ENCODE measurements around the gene EIPR1.

EIPR1 gene

DNA sequence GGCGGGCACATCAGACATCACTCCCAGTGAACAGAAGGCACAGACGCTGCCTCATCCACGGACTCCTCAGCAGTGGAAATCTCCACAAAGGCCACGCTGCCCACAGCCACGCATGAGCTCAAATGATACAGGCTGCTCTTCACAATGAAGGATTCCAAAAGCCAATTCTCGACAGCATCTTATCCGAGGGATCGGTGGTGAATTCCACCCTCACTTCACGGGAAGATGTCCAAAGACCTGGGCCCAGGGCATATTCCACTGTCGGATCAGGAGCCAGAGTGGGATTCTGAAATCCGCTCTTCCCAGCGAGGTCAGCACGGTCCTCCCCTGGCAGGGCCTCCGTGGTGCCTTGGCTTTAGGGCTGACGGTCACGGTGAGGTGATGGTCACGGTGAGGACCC lies 55.8 kb downstream of the EIPR1 start:
- no peak overlapping the region for H2BK12ac ChIP-seq (ENCODE audit: low read length in 2 of 2)
- no peak overlapping the region for H3K14ac ChIP-seq (ENCODE audit: low read length in 2 of 2)
- H3K4ac ChIP-seq (ENCODE audit: low read depth in 1 of 2, low read length in 2 of 2), result no peak overlapping the region
- H3K23ac ChIP-seq (ENCODE audit: low read length in 2 of 2), result no peak overlapping the region
- no peak overlapping the region for H3K4me3 ChIP-seq (ENCODE audit: insufficient read depth in 1 of 2, low read depth in 1 of 2, low read length in 2 of 2)
- H3K79me1 ChIP-seq (replicated peaks; ENCODE audit: low read length, poor library complexity, severe bottlenecking), result peaks cover 76% of the 10 kb centered on the region
- no peak overlapping the region for H4K8ac ChIP-seq (ENCODE audit: low read length)
- no peak overlapping the region for H3K18ac ChIP-seq (ENCODE audit: low read depth in 1 of 2, low read length in 2 of 2)
- no peak overlapping the region for H2AK5ac ChIP-seq (ENCODE audit: low read length, severe bottlenecking)
- H2BK15ac ChIP-seq (ENCODE audit: low read depth, poor library complexity, severe bottlenecking), result no peak overlapping the region
- no peak for DNase-seq
- peaks cover 14 to 68% of the 10 kb centered on the region in 2 experiments for H3K36me3 ChIP-seq (ENCODE audit: control insufficient read depth in 1 of 2, insufficient read depth in 2 of 2, low read depth in 1 of 2, low read length in 2 of 2)
- H3K27me3 ChIP-seq (ENCODE audit: control insufficient read depth in 1 of 2, insufficient read depth in 1 of 2, low read length in 2 of 2), result no peaks in the 10 kb centered on the region
- no peak overlapping the region for H4K91ac ChIP-seq (ENCODE audit: low read length)
- H3K27ac ChIP-seq (ENCODE audit: low read length, poor library complexity, severe bottlenecking), result no peak overlapping the region
- no peak overlapping the region for H2AFZ ChIP-seq (ENCODE audit: low read depth, low read length)
- H3K9me3 ChIP-seq (ENCODE audit: control insufficient read depth, low read length), result no peaks in the 10 kb centered on the region
- H3K9ac ChIP-seq (ENCODE audit: low read length), result no peak overlapping the region
- H3K4me1 ChIP-seq (ENCODE audit: control insufficient read depth, insufficient read depth, low read depth, low read length), result peaks cover 9% of the 10 kb centered on the region
- no peak overlapping the region for H2BK120ac ChIP-seq (ENCODE audit: low read depth, low read length)
- H3K4me2 ChIP-seq (ENCODE audit: low read length, poor library complexity, severe bottlenecking), result no peak overlapping the region
- 96% methylated on average over 16 of the region's 17 CpGs for WGBS
- no peak overlapping the region for H2BK5ac ChIP-seq (ENCODE audit: low read depth, low read length, poor library complexity, severe bottlenecking)

DNA sequence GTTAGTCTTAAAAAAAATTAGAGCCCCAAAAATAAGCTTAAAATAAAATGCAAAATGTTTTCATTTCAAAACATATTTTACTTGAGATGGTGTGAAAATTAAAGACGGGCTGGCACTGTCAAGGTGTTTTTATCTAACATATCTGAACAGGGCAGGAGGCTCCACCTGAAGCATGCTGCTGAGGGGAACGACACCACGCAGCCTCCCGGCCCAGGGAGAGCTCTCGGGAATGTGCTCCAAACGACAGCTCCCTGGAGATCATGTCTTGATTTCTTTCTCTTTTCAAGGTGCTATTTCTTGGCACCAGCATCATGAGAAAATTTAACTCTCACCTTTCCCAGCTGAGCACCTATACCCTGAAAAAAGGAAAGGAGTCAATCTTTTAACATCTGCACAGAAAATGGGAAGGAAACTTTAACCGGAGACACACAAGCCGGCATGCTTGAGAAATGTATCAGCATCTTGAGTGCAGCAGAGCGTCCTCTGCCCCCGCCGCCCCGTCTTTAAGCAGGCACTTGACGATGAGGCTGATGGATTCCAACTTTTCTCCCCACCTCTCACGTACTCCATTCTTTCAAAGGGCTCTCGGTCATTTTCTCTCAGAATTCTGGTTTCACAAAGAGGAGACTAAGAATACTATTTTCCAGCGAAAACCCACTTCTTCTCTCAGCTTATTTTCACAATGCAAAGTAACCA lies 56.6 kb downstream of the EIPR1 start:
- Histone ChIP-seq H4K8ac (ENCODE audit: low read length) (no peak overlapping the region), H3K79me1 (replicated peaks; ENCODE audit: low read length, poor library complexity, severe bottlenecking) (peaks cover 76% of the 10 kb centered on the region), H2BK15ac (ENCODE audit: low read depth, poor library complexity, severe bottlenecking) (no peak overlapping the region), H3K27me3 (ENCODE audit: control insufficient read depth in 1 of 2, insufficient read depth in 1 of 2, low read length in 2 of 2) (no peaks in the 10 kb centered on the region), H2BK12ac (ENCODE audit: low read length in 2 of 2) (no peak overlapping the region), H3K4me3 (ENCODE audit: insufficient read depth in 1 of 2, low read depth in 1 of 2, low read length in 2 of 2) (no peak overlapping the region), H3K9me3 (ENCODE audit: control insufficient read depth, low read length) (no peaks in the 10 kb centered on the region), H3K4me1 (ENCODE audit: control insufficient read depth, insufficient read depth, low read depth, low read length) (peaks cover 9% of the 10 kb centered on the region), H4K91ac (ENCODE audit: low read length) (no peak overlapping the region), H3K27ac (ENCODE audit: low read length, poor library complexity, severe bottlenecking) (no peak overlapping the region), H2AK5ac (ENCODE audit: low read length, severe bottlenecking) (no peak overlapping the region), H3K23ac (ENCODE audit: low read length in 2 of 2) (no peak overlapping the region), H3K4me2 (ENCODE audit: low read length, poor library complexity, severe bottlenecking) (no peak overlapping the region), H2BK5ac (ENCODE audit: low read depth, low read length, poor library complexity, severe bottlenecking) (no peak overlapping the region), H3K36me3 (ENCODE audit: control insufficient read depth in 1 of 2, insufficient read depth in 2 of 2, low read depth in 1 of 2, low read length in 2 of 2) (peaks cover 14 to 69% of the 10 kb centered on the region in 2 experiments), H3K14ac (ENCODE audit: low read length in 2 of 2) (no peak overlapping the region), H3K18ac (ENCODE audit: low read depth in 1 of 2, low read length in 2 of 2) (no peak overlapping the region), H3K9ac (ENCODE audit: low read length) (no peak overlapping the region), H2AFZ (ENCODE audit: low read depth, low read length) (no peak overlapping the region), H2BK120ac (ENCODE audit: low read depth, low read length) (no peak overlapping the region), H3K4ac (ENCODE audit: low read depth in 1 of 2, low read length in 2 of 2) (no peak overlapping the region)
- no peak for DNase-seq
- 85% methylated on average over 16 of the region's 16 CpGs for WGBS

DNA sequence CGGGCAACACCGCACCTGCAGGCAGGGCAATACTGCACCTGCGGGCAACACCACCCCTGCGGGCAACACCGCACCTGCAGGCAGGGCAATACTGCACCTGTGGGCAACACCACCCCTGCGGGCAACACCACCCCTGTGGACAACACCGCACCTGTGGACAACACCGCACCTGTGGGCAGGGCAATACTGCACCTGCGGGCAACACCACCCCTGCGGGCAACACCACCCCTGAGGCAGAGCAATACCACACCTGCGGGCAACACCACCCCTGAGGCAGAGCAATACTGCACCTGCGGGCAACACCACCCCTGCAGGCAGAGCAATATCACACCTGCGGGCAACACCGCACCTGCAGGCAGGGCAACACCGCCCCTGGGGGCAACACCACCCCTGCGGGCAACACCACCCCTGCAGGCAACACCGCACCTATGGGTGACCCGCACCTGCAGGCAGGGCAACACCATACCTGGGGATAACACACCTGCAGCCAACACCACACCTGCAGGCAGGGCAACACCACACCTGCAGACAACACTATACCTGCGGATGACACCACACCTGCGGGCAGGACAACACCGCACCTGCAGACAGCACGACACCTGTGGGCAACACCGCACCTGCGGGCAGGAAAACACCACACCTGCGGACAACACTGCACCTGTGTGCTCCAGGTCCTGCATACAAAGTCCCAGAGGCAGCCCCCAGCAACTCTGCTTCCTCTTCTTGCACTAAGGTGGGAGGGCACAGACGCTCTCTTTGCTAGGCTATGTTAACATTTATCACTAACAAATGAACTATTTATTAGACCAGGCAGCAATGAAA lies 57.7 kb downstream of the EIPR1 start:
- Histone ChIP-seq H3K4me3 (ENCODE audit: insufficient read depth in 1 of 2, low read depth in 1 of 2, low read length in 2 of 2) (no peak overlapping the region), H4K8ac (ENCODE audit: low read length) (no peak overlapping the region), H3K9ac (ENCODE audit: low read length) (no peak overlapping the region), H3K9me3 (ENCODE audit: control insufficient read depth, low read length) (no peaks in the 10 kb centered on the region), H2AK5ac (ENCODE audit: low read length, severe bottlenecking) (no peak overlapping the region), H2BK12ac (ENCODE audit: low read length in 2 of 2) (no peak overlapping the region), H3K27me3 (ENCODE audit: control insufficient read depth in 1 of 2, insufficient read depth in 1 of 2, low read length in 2 of 2) (no peaks in the 10 kb centered on the region), H3K4ac (ENCODE audit: low read depth in 1 of 2, low read length in 2 of 2) (no peak overlapping the region), H3K27ac (ENCODE audit: low read length, poor library complexity, severe bottlenecking) (no peak overlapping the region), H3K36me3 (ENCODE audit: control insufficient read depth in 1 of 2, insufficient read depth in 2 of 2, low read depth in 1 of 2, low read length in 2 of 2) (peaks cover 14 to 60% of the 10 kb centered on the region in 2 experiments), H3K14ac (ENCODE audit: low read length in 2 of 2) (no peak overlapping the region), H2BK15ac (ENCODE audit: low read depth, poor library complexity, severe bottlenecking) (no peak overlapping the region), H3K4me1 (ENCODE audit: control insufficient read depth, insufficient read depth, low read depth, low read length) (peaks cover 5% of the 10 kb centered on the region), H2BK120ac (ENCODE audit: low read depth, low read length) (no peak overlapping the region), H3K23ac (ENCODE audit: low read length in 2 of 2) (no peak overlapping the region), H4K91ac (ENCODE audit: low read length) (no peak overlapping the region), H2BK5ac (ENCODE audit: low read depth, low read length, poor library complexity, severe bottlenecking) (no peak overlapping the region), H3K4me2 (ENCODE audit: low read length, poor library complexity, severe bottlenecking) (no peak overlapping the region), H3K79me1 (replicated peaks; ENCODE audit: low read length, poor library complexity, severe bottlenecking) (peaks cover 69% of the 10 kb centered on the region), H3K18ac (ENCODE audit: low read depth in 1 of 2, low read length in 2 of 2) (no peak overlapping the region), H2AFZ (ENCODE audit: low read depth, low read length) (no peak overlapping the region)
- DNase-seq, result no peak
- WGBS, result 98% methylated on average over 26 of the region's 26 CpGs

DNA sequence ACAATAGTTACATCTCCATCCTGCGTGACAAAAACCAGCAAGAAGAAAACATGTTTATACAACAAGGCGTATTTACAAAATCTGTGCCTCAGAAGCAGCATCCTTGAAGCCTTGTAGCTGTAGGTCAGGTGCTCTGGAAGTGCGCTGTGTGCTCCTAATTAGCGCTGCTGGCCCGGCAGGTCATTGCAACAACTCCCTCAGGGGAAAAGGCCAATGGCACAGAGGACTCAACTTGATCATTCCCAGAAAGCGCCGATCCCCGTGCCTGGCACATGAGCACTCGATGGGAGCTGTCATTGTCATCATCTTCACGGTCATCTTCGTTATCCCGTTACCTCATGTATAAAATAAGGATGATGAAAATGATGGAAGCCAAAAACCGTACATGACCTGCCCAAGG lies 58.5 kb downstream of the EIPR1 start:
- WGBS, result 96% methylated on average over 13 of the region's 13 CpGs
- no peak overlapping the region for H3K14ac ChIP-seq (ENCODE audit: low read length in 2 of 2)
- H2BK120ac ChIP-seq (ENCODE audit: low read depth, low read length), result no peak overlapping the region
- no peak overlapping the region for H4K91ac ChIP-seq (ENCODE audit: low read length)
- no peak overlapping the region for H3K18ac ChIP-seq (ENCODE audit: low read depth in 1 of 2, low read length in 2 of 2)
- no peak overlapping the region for H3K23ac ChIP-seq (ENCODE audit: low read length in 2 of 2)
- peaks cover 63% of the 10 kb centered on the region for H3K79me1 ChIP-seq (replicated peaks; ENCODE audit: low read length, poor library complexity, severe bottlenecking)
- H4K8ac ChIP-seq (ENCODE audit: low read length), result no peak overlapping the region
- no peak overlapping the region for H2BK5ac ChIP-seq (ENCODE audit: low read depth, low read length, poor library complexity, severe bottlenecking)
- H3K4me2 ChIP-seq (ENCODE audit: low read length, poor library complexity, severe bottlenecking), result no peak overlapping the region
- H3K9me3 ChIP-seq (ENCODE audit: control insufficient read depth, low read length), result no peaks in the 10 kb centered on the region
- no peak overlapping the region for H3K9ac ChIP-seq (ENCODE audit: low read length)
- H2BK12ac ChIP-seq (ENCODE audit: low read length in 2 of 2), result no peak overlapping the region
- DNase-seq, result no peak
- H2AK5ac ChIP-seq (ENCODE audit: low read length, severe bottlenecking), result no peak overlapping the region
- H3K4me3 ChIP-seq (ENCODE audit: insufficient read depth in 1 of 2, low read depth in 1 of 2, low read length in 2 of 2), result no peak overlapping the region
- H3K4ac ChIP-seq (ENCODE audit: low read depth in 1 of 2, low read length in 2 of 2), result no peak overlapping the region
- no peaks in the 10 kb centered on the region for H3K27me3 ChIP-seq (ENCODE audit: control insufficient read depth in 1 of 2, insufficient read depth in 1 of 2, low read length in 2 of 2)
- H2AFZ ChIP-seq (ENCODE audit: low read depth, low read length), result no peak overlapping the region
- peaks cover 14 to 53% of the 10 kb centered on the region in 2 experiments for H3K36me3 ChIP-seq (ENCODE audit: control insufficient read depth in 1 of 2, insufficient read depth in 2 of 2, low read depth in 1 of 2, low read length in 2 of 2)
- no peak overlapping the region for H3K27ac ChIP-seq (ENCODE audit: low read length, poor library complexity, severe bottlenecking)
- H3K4me1 ChIP-seq (ENCODE audit: control insufficient read depth, insufficient read depth, low read depth, low read length), result peaks cover 8% of the 10 kb centered on the region
- no peak overlapping the region for H2BK15ac ChIP-seq (ENCODE audit: low read depth, poor library complexity, severe bottlenecking)
